NCI-H1436 (cell line): ENCODE measurements around the gene IL13.
"Not testable (repeated sequence)": the region's sequence is repeated elsewhere in the genome, so short reads cannot be mapped to it uniquely, and the experiment has no call there.

ENCODE experiments used
- DNase-seq: peaks from one replicate; lab custom pipeline; 2025; lab: John Stamatoyannopoulos, UW

IL13 gene

GRCh38 chr5:132657676-132658380 lies at the start of gene IL13:
Gene IL13 (plus strand): TSS chr5:132658173. CDS start chr5:132658187, 14 bp downstream.
- DNase-seq, result no peak

- no peak for DNase-seq
Measured at GRCh38 chr5:132611965-132612364, 46.0 kb upstream of the IL13 start.

GRCh38 chr5:132612846-132613245 lies 45.1 kb upstream of the IL13 start:
- no peak for DNase-seq

- DNase-seq, result no peak
Measured at GRCh38 chr5:132621699-132622098, 36.3 kb upstream of the IL13 start.

DNA sequence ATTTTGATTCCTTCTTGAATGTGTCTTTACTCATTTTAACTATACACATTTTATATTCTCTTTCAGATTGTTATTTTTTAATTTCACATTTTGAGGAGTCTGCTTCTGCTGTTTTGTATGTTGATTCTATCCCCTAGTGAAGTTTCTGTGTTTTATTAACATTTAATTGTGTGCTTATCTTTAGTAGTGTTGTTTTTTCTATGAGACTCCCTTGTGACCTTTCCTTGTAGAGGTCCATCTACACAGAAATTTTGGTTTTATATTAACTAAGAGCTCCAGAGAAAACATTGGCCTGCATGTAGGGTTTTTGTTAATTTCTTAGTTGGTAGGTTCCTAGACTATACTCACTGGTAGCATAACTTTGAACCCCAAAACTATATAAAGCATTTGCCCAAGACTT lies 35.4 kb upstream of the IL13 start:
- no peak for DNase-seq

DNA sequence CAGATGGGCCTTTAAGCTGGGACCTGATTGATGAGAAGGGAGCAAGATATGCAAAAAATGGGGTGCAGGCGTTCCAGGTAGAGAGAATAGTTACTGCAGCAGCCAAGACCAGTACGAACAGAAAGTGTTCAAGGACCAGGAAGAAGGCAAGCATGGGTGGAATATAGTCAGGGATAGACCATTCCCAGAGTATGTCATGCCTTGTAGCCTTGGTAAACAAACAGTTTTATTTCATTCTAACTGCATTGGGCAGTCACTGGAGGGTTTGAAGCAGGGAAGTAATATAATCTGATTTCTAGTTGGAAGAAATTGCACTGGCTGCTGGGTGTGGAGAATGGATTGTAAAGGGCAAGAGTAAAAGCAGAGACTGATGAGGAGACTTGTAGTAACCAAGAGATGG lies 30.5 kb upstream of the IL13 start:
- no peak for DNase-seq

DNA sequence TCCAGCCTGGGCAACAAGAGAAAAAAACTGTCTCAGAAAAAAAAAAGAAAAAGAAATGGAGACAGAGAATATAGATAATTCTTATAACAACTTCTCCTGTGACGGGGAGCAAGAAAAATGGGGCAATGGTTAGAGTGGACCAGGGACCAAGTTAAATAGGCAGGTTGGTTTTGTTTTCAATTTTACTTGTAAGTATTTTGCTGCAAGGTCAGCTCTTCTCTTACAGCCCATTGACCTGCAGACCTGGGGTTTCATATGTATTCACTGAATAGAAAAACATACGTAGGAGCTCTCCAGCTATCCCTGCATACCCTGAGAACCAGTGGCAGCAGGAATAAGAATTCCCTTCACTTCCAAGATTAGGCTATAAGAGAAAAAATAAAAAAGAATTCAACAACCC lies 29.2 kb upstream of the IL13 start:
- no peak for DNase-seq

GRCh38 chr5:132629230-132629944 lies 28.6 kb upstream of the IL13 start:
- peak; percentile 64 for DNase-seq

DNA sequence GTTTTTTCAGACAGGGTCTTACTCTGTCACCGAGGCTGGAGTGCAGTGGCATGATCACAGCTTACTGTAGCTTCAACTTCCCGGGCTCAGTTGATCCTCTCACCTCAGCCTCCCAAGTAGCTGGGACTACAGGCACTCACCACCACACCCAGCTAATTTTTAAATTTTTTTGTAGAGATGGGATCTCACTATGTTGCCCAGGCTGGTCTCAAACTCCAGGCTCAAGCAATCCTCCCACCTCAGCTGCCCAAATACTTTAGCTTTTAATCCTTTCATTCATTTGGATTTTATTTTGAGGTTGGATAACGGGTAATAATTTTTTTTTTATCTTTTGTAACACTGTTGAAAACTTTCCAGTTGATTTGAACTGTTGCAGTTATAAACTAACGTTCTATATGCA lies 24.4 kb upstream of the IL13 start:
- DNase-seq, result not testable (repeated sequence)

DNA sequence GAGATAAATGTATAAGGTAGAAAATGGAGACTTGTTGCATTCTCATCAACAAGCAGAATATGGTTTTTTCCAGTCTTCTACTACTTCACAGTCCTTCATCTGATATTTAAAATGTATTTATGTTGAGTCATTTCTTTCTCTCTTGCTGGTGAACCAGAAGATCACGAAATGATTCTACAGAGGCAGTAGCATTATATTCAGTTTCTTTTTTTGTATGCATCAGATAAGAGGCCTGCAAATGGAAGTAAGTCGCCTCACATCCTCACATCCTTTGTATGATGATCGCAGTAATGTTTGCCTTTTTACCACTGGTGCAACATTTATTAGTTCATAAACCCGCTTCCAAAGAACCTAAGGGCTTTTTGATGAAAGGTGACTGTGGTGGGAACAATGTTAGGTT lies 22.1 kb upstream of the IL13 start:
- DNase-seq, result no peak

DNA sequence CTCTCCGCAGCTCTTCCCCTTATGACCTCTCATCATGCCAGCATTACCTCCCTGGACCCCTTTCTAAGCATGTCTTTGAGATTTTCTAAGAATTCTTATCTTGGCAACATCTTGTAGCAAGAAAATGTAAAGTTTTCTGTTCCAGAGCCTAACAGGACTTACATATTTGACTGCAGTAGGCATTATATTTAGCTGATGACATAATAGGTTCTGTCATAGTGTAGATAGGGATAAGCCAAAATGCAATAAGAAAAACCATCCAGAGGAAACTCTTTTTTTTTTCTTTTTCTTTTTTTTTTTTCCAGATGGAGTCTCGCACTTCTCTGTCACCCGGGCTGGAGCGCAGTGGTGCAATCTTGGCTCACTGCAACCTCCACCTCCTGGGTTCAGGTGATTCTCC lies 20.7 kb upstream of the IL13 start:
- DNase-seq, result no peak

- DNase-seq, result no peak
Measured at GRCh38 chr5:132639706-132640130, 18.3 kb upstream of the IL13 start.

DNA sequence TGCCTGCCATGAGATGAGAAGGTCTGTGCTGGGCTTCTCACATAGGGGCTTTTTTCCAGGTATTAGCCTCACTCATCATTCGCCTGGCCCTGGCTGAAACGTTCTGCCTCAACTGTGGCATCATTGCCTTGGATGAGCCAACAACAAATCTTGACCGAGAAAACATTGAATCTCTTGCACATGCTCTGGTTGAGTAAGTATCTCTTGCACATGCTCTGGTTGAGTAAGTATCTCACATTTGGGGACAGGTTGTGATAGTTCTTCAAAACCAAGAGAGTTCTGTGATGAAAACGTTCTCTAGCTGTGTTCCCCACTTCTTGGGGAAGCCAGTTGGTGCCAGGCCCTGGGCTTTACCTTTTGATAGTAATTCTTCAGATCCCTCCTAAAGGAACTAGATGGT lies 17.4 kb upstream of the IL13 start:
- no peak for DNase-seq

DNA sequence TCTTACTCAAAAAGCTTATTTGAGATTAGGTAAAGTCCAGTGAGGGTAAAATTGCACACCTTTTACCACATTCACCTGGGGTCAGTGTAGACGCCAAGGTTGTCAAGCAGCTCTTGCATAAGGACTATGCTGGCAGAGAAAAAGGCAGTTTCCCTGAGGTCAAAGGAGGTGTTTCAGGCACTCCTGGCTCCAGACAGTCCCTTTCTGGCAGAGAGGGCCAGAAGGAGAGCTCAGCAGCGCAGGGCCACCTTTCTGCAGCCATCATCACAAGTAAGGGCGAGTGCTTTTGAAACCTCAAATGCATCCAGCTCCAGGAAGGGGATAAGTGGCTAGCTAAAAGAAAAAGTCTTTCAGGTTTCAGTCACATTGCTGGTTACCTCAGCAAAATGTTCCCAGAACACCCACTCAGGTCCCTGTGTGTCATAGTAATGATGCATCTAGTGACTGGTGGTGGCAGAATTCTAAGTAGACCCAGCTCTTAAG lies 16.7 kb upstream of the IL13 start:
- no peak for DNase-seq

GRCh38 chr5:132641841-132642240 lies 16.1 kb upstream of the IL13 start:
- no peak for DNase-seq

- DNase-seq, result no peak
Measured at GRCh38 chr5:132644177-132644576, 13.8 kb upstream of the IL13 start.

DNA sequence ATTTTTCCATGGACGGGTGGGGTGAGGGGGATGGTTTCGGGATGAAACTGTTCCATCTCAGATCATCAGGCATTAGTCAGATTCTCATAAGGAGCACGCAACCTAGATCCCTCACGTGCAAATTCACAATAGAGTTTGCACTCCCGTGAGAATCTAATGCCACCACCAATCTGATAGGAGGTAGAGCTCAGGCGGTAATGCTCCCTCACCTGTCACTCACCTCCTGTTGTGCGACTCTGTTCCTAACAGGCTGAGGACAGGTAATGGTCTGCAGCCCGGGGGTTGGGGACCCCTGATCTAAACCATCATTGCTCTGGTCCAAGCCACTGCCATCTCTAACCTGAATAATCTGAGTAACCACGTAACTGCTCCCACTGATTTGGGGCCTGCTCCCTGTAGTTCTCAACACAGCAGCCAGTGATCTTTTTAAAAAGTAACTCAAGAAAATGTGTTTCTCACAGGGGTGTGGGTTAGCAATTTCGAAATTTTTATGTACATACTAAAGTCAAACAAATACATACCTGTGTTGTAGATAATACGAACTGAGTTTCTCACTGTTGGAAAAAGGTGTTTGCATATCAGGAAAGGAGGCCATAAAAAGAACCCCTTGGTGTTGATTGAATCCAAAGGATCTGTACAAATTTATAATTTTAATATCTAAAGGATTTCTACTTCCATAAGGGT lies 11.2 kb upstream of the IL13 start:
- DNase-seq, result no peak

DNA sequence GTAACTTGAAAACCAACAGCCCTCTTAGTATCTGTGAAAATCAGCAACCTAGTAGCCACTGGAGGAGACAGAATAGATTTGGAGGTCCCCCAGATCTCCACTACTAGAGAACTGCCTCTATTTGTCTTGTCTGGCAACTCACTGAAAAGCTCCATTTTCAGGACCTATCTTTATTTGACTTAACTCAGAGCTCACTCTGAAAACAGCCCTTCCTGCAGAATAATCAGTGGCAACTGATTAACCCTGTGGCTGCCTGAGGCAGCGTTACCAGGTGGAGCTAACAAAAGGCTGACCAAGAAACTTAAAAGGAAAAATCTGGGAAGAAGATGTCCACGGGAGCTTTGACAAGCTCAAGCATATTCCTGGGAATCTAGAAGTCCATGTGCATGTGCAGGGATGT lies 10.5 kb upstream of the IL13 start:
- no peak for DNase-seq

GRCh38 chr5:132648355-132648754 lies 9.6 kb upstream of the IL13 start:
- no peak for DNase-seq

DNA sequence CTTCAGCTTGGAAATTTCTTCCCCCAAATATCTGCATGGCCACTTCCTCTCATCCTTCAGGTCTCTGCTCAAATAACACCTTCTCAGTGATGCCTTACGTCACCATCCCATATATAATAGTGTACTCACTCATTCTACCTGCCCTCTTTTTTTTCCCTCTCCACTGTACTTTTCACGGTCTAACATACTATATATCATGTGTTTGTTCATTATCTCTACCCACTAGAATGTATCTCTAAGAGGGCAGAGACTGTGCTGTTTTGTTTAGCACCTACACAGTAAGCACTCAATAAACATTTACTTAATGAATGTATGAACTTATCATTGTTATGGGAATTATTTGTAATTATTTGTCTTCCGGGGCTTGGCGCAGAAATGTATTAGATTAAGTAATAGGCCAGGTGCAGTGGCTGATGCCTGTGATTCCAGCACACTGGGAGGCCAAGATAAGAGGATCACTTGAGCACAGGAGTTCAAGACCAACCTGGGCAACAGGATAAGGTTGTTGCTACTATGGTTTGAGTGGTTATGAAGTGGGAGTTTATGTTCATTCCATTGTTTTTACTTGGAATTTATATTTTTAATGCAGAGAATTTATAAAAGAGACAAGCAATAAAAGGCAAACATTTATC lies 6.0 kb upstream of the IL13 start:
- no peak for DNase-seq

- no peak for DNase-seq
Measured at GRCh38 chr5:132653716-132654115, 4.3 kb upstream of the IL13 start.
